Stomach (tissue), 9 donors: Measurements from ENCODE around the gene TFDP2. TPM values are rescaled to one million over a fixed set of nuclear protein-coding genes. Genes with fewer than 3 reads are reported as not detected.

ENCODE experiments used
- DNase-seq, 2 donors: peaks; one replicate each; pipeline versions ENCODE4 v3.0.0 to v3.0.0-alpha.2; 2013 to 2019
- H3K27ac ChIP-seq, 5 donors: fragments of 200-600 bp in 4 of 5; sonication (generic) in 4 of 5; one replicate each; pipeline ENCODE4 v1.5.1; 2013 to 2019; ENCODE audit warnings: mild to moderate bottlenecking in 1 of 5, moderate library complexity in 1 of 5
- H3K27me3 ChIP-seq, 3 donors: fragments of 200-600 bp; sonication (generic); one replicate each; pipeline ENCODE4 v1.5.1; 2017 to 2019; ENCODE audit warnings: mixed run types in 1 of 3
- H3K36me3 ChIP-seq, 4 donors: fragments of 200-600 bp; sonication (generic); 1 replicate in 3 of 4; 2 replicates in 1 of 4; pipeline ENCODE4 v1.5.1; 2016 to 2019
- H3K4me1 ChIP-seq, 4 donors: fragments of 200-600 bp; sonication (generic); one replicate each; pipeline ENCODE4 v1.5.1; 2016 to 2019
- H3K4me3 ChIP-seq, 4 donors: fragments of 200-600 bp; sonication (generic) in 3 of 4; one replicate each; pipeline ENCODE4 v1.5.1; 2016 to 2019; ENCODE audit warnings: mild to moderate bottlenecking in 1 of 4
- H3K9me3 ChIP-seq, 4 donors: fragments of 200-600 bp; sonication (generic); one replicate each; pipeline ENCODE4 v1.5.1; 2016 to 2019
- CTCF ChIP-seq, 7 experiments: fragments of 450-650 bp in 4 of 7; fragments of 200-600 bp in 3 of 7; sonication (generic) in 3 of 7; IDR thresholded peaks; one replicate each; pipeline ENCODE4 v1.5.1; 2016 to 2019; ENCODE audit warnings: antibody characterized with exemption in 7 of 7, control low read depth in 2 of 7, mild to moderate bottlenecking in 1 of 7
- EP300 ChIP-seq: sonication (generic); formaldehyde crosslinking; IDR thresholded peaks from one replicate; pipeline ENCODE4 v1.6.1; 2017; ENCODE audit warnings: antibody characterized with exemption
- POLR2A ChIP-seq, 4 donors: fragments of 450-650 bp; IDR thresholded peaks; one replicate each; pipeline ENCODE4 v1.6.1; 2016; ENCODE audit warnings: antibody characterized with exemption in 4 of 4, control low read depth in 2 of 4, mild to moderate bottlenecking in 1 of 4, moderate library complexity in 1 of 4
- POLR2AphosphoS5 ChIP-seq, 3 donors: sonication (generic); formaldehyde crosslinking; IDR thresholded peaks; one replicate each; pipeline ENCODE4 v1.6.1; 2016; ENCODE audit warnings: antibody characterized with exemption in 3 of 3
- WGBS, 5 donors: extraction: QIAGEN DNeasy Blood & Tissue Kit in 3 of 5; methylation state at CpG; one replicate each; pipeline versions ENCODE4 v1.1.5 to v1.1.7; 2013 to 2018; 5-methylcytosine and 5-hydroxymethylcytosine counted together
- intact Hi-C: fragments of 100-400 bp; cut with DNase I; formaldehyde crosslinking; loops from one replicate; pipeline ENCODE4 v1.15.1; 2023; ENCODE audit warnings: low total_unique reads
- polyA plus RNA-seq, 3 donors: library from polyadenylated mRNA; stranded (reverse); fragments of 200-250 nt; gene quantifications; one replicate each; pipeline ENCODE4 v1.2.3, GENCODE V29; 2013
- total RNA-seq, 5 donors: library from RNA; depleted of rRNA; stranded (reverse); fragments of >200 nt; gene quantifications; one replicate each; pipeline versions ENCODE4 v1.1.0 to v1.2.3, GENCODE V29; 2014 to 2016
- donor health status: healthy with polysubstance abuse.
- donor health status: Bipolar disorder and iron deficiency.
- donor health status: healthy.

TFDP2 gene
- total and polyA plus RNA-seq, 8 donors, result 8.7 to 180 (median 55.7) TPM

GRCh38 chr3:141949972-141950371 is 199.4 kb downstream of the TFDP2 start:
- H3K27ac ChIP-seq, result no peak overlapping the region
- 84 to 92% (median 90%) methylated on average over 6 of the region's 6 CpGs for WGBS, 5 donors

GRCh38 chr3:141949399-141949798 is 199.9 kb downstream of the TFDP2 start:
- Histone ChIP-seq H3K27me3 (no peaks in the 10 kb centered on the region), H3K4me3 (no peak overlapping the region), H3K27ac (no peak overlapping the region), H3K4me1 (peaks cover 0 to 2% (median 0%) of the 10 kb centered on the region in 4 donors), H3K9me3 (no peaks in the 10 kb centered on the region), H3K36me3 (peaks cover 0 to 42% (median 30%) of the 10 kb centered on the region in 4 donors)
- 89 to 98% (median 91%) methylated on average over 9 to 10 of the region's 10 CpGs for WGBS, 5 donors
- no peak for TF ChIP-seq CTCF (IDR thresholded peaks at IDR 0.05)
- no peak for TF ChIP-seq POLR2A (IDR thresholded peaks at IDR 0.05)
- TF ChIP-seq EP300, result no peak
- no peak for TF ChIP-seq POLR2AphosphoS5 (IDR thresholded peaks at IDR 0.05)
- DNase-seq, result no peak
- intact Hi-C loops, result no loop called here

More at GRCh38 chr3:141949972-141950371, 199.4 kb downstream of the TFDP2 start:
- Histone ChIP-seq H3K4me3 (no peak overlapping the region), H3K36me3 (peaks cover 0 to 41% (median 30%) of the 10 kb centered on the region in 4 donors), H3K9me3 (no peaks in the 10 kb centered on the region), H3K4me1 (peaks cover 0 to 8% (median 0%) of the 10 kb centered on the region in 4 donors), H3K27me3 (no peaks in the 10 kb centered on the region)
- no peak for DNase-seq
- intact Hi-C loops, result no loop called here
- TF ChIP-seq CTCF (IDR thresholded peaks at IDR 0.05) (no peak), POLR2AphosphoS5 (IDR thresholded peaks at IDR 0.05) (no peak), EP300 (no peak), POLR2A (IDR thresholded peaks at IDR 0.05) (no peak)

- H3K4me3 ChIP-seq, result no peak overlapping the region
- peaks cover 0 to 18% (median 8%) of the 10 kb centered on the region in 4 donors for H3K36me3 ChIP-seq
- no peaks in the 10 kb centered on the region for H3K9me3 ChIP-seq
- H3K27me3 ChIP-seq, result no peaks in the 10 kb centered on the region
- H3K4me1 ChIP-seq, result peaks cover 4 to 15% (median 11%) of the 10 kb centered on the region in 4 donors
- WGBS, 5 donors, result 91 to 93% (median 92%) methylated on average over 14 to 16 of the region's 16 CpGs
- intact Hi-C loops, result no loop called here
- DNase-seq, result no peak
- no peak overlapping the region for H3K27ac ChIP-seq
- no peak for TF ChIP-seq POLR2AphosphoS5 (IDR thresholded peaks at IDR 0.05)
- TF ChIP-seq CTCF (IDR thresholded peaks at IDR 0.05), result no peak
Observed at GRCh38 chr3:141945726-141946485, 203.4 kb downstream of the TFDP2 start.

- peak in 1 of 2 donors; percentile 64 for DNase-seq
- H3K27ac ChIP-seq, result no peak overlapping the region
Observed at GRCh38 chr3:141942006-141942405, 207.3 kb downstream of the TFDP2 start.

More at GRCh38 chr3:141942006-141942405, 207.3 kb downstream of the TFDP2 start:
- TF ChIP-seq EP300 (no peak), CTCF (IDR thresholded peaks at IDR 0.05) (no peak), POLR2A (IDR thresholded peaks at IDR 0.05) (no peak), POLR2AphosphoS5 (IDR thresholded peaks at IDR 0.05) (peak in 1 of 3 donors; percentile 10)
- intact Hi-C loops, result no loop called here
- Histone ChIP-seq H3K4me1 (peaks cover 15 to 27% (median 18%) of the 10 kb centered on the region in 4 donors), H3K9me3 (no peaks in the 10 kb centered on the region), H3K36me3 (peaks cover 0 to 6% (median 0%) of the 10 kb centered on the region in 4 donors), H3K27me3 (no peaks in the 10 kb centered on the region), H3K4me3 (no peak overlapping the region)
- WGBS, 5 donors, result 39 to 70% (median 46%) methylated on average over 8 of the region's 8 CpGs
